Hepatocyte (in vitro differentiated cells): Measurements from ENCODE around the gene DRAP1. TPM values are rescaled to one million over a fixed set of nuclear protein-coding genes. Genes with fewer than 3 reads are reported as not detected.

ENCODE experiments used
- DNase-seq: peaks from one replicate; pipeline ENCODE4 v3.0.0-alpha.2; 2016; ENCODE audit warnings: low spot score
- H2AFZ ChIP-seq: fragments of 200-600 bp; sonication (generic); 2 replicates; pipeline ENCODE4 v1.6.0; 2016; ENCODE audit warnings: antibody characterized with exemption, mild to moderate bottlenecking
- H3K27ac ChIP-seq: fragments of 200-600 bp; sonication (generic); 2 replicates; pipeline ENCODE4 v1.5.1; 2016; ENCODE audit warnings: mild to moderate bottlenecking
- H3K27me3 ChIP-seq: fragments of 200-600 bp; sonication (generic); 2 replicates; pipeline ENCODE4 v1.6.1; 2016
- H3K36me3 ChIP-seq: fragments of 200-600 bp; sonication (generic); replicated peaks from 2 replicates; pipeline ENCODE4 v1.5.1; 2016; ENCODE audit warnings: low read depth; ENCODE audit not compliant: insufficient read depth
- H3K4me1 ChIP-seq: fragments of 200-600 bp; sonication (generic); 2 replicates; pipeline ENCODE4 v1.5.1; 2016; ENCODE audit warnings: mild to moderate bottlenecking, moderate library complexity; ENCODE audit not compliant: insufficient read depth
- H3K4me2 ChIP-seq: fragments of 200-600 bp; sonication (generic); 2 replicates; pipeline ENCODE4 v1.6.0; 2016
- H3K4me3 ChIP-seq: fragments of 200-600 bp; sonication (generic); 2 replicates; pipeline ENCODE4 v1.5.1; 2016; ENCODE audit warnings: mild to moderate bottlenecking
- H3K79me2 ChIP-seq: fragments of 200-600 bp; sonication (generic); 2 replicates; pipeline ENCODE4 v1.6.0; 2017; ENCODE audit warnings: mild to moderate bottlenecking
- H3K9me2 ChIP-seq: fragments of 200-600 bp; sonication (generic); replicated peaks from 2 replicates; pipeline ENCODE4 v1.6.0; 2017; ENCODE audit warnings: mild to moderate bottlenecking; ENCODE audit not compliant: insufficient read depth
- H3K9me3 ChIP-seq: fragments of 200-600 bp; sonication (generic); 2 replicates; pipeline ENCODE4 v1.5.1; 2016; ENCODE audit warnings: low read depth, mild to moderate bottlenecking
- H4K20me1 ChIP-seq: fragments of 200-600 bp; sonication (generic); 2 replicates; pipeline ENCODE4 v1.6.0; 2016; ENCODE audit warnings: mild to moderate bottlenecking; ENCODE audit not compliant: insufficient read depth, poor library complexity, severe bottlenecking
- CTCF ChIP-seq: fragments of 200-600 bp; sonication (generic); IDR thresholded peaks from 2 replicates; pipeline ENCODE4 v1.5.1; 2016; ENCODE audit warnings: antibody characterized with exemption, mild to moderate bottlenecking; ENCODE audit not compliant: poor library complexity
- EZH2 ChIP-seq: fragments of 200-600 bp; sonication (generic); IDR thresholded peaks from 2 replicates; pipeline ENCODE4 v1.6.1; 2016; ENCODE audit warnings: antibody characterized with exemption, mild to moderate bottlenecking, borderline replicate concordance
- EZH2phosphoT487 ChIP-seq: fragments of 200-600 bp; sonication (generic); IDR thresholded peaks from one replicate; pipeline ENCODE4 v1.6.1; 2018; ENCODE audit warnings: antibody characterized with exemption, mild to moderate bottlenecking, low read depth, moderate library complexity; ENCODE audit not compliant: unreplicated experiment, severe bottlenecking
- WGBS: methylation state at CpG from one replicate; pipeline ENCODE4 v1.1.6; 2016; ENCODE audit warnings: low lambda C conversion rate; ENCODE audit errors: missing lambda C conversion rate; 5-methylcytosine and 5-hydroxymethylcytosine counted together
- polyA plus RNA-seq: library from polyadenylated mRNA; unstranded; fragments of >200 nt; fragmentation: Nextera tagmentation; extraction: Ambion mirVana; gene quantifications from 2 replicates; pipeline ENCODE4 v1.2.1, GENCODE V29; 2016
- total RNA-seq: library from RNA; depleted of rRNA; stranded (reverse); fragments of >200 nt; gene quantifications from 2 replicates; pipeline ENCODE4 v1.2.3, GENCODE V29; 2014

The DRAP1 gene
- total and polyA plus RNA-seq, 2 experiments from 2014 or later = 59.1 to 158 TPM

GRCh38 chr11:65931773-65932557 lies 12.7 kb downstream of the DRAP1 start:
- TF ChIP-seq EZH2phosphoT487 (no peak), CTCF (no peak), EZH2 (no peak)
- H3K27me3 ChIP-seq = no peaks in the 10 kb centered on the region
- H3K79me2 ChIP-seq = no peaks in the 10 kb centered on the region
- no peak overlapping the region for H3K4me2 ChIP-seq
- H3K4me3 ChIP-seq = no peak overlapping the region
- no peaks in the 10 kb centered on the region for H3K36me3 ChIP-seq
- no peaks in the 10 kb centered on the region for H3K9me3 ChIP-seq
- WGBS = 69% methylated on average over 13 of the region's 13 CpGs
- no peak overlapping the region for H3K27ac ChIP-seq
- H3K9me2 ChIP-seq = no peaks in the 10 kb centered on the region
- H4K20me1 ChIP-seq = no peaks in the 10 kb centered on the region
- DNase-seq = no peak
- no peak overlapping the region for H2AFZ ChIP-seq
- no peaks in the 10 kb centered on the region for H3K4me1 ChIP-seq

GRCh38 chr11:65932558-65932919 lies 13.3 kb downstream of the DRAP1 start:
- 44% methylated on average over 9 of the region's 9 CpGs for WGBS
- no peaks in the 10 kb centered on the region for H3K36me3 ChIP-seq
- H3K4me3 ChIP-seq = no peak overlapping the region
- H3K27ac ChIP-seq = no peak overlapping the region
- no peaks in the 10 kb centered on the region for H3K9me2 ChIP-seq
- no peaks in the 10 kb centered on the region for H3K9me3 ChIP-seq
- no peak for TF ChIP-seq EZH2phosphoT487
- TF ChIP-seq CTCF = no peak
- TF ChIP-seq EZH2 = no peak
- no peaks in the 10 kb centered on the region for H4K20me1 ChIP-seq
- no peak overlapping the region for H3K4me2 ChIP-seq
- no peaks in the 10 kb centered on the region for H3K79me2 ChIP-seq
- DNase-seq = no peak
- H3K27me3 ChIP-seq = peaks cover 2% of the 10 kb centered on the region
- no peak overlapping the region for H2AFZ ChIP-seq
- H3K4me1 ChIP-seq = no peaks in the 10 kb centered on the region

DNA sequence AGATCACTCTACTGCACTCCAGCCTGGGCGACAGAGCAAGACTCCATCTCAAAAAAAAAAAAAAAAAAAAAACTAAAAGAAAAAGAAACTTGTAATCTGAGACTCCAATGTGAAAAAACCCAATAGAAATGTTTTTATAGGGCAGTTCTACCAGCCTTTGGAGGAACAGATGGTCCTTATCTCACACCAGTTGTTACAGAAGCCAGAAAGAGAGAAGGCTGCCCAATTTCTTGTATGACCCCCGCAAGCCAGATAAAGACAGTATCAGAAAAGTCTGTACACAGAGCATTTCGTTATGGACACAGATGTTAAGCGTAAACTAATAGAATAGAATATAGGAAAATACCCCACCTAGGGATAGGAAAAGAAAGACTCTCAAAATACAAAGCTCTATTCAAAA lies 14.8 kb downstream of the DRAP1 start:
- Histone ChIP-seq H2AFZ (no peak overlapping the region), H3K4me1 (no peaks in the 10 kb centered on the region), H3K27me3 (peaks cover 9% of the 10 kb centered on the region), H4K20me1 (no peaks in the 10 kb centered on the region), H3K9me3 (no peaks in the 10 kb centered on the region), H3K4me3 (no peak overlapping the region), H3K27ac (no peak overlapping the region), H3K9me2 (no peaks in the 10 kb centered on the region), H3K4me2 (no peak overlapping the region), H3K36me3 (no peaks in the 10 kb centered on the region), H3K79me2 (no peaks in the 10 kb centered on the region)
- no peak for DNase-seq
- TF ChIP-seq EZH2 = no peak
- TF ChIP-seq EZH2phosphoT487 = no peak
- no peak for TF ChIP-seq CTCF
- 61% methylated on average over 4 of the region's 4 CpGs for WGBS
